Brain microvascular endothelial cell (primary cell): Measurements from ENCODE around the gene JARID2.

ENCODE experiments used
- DNase-seq: peaks from one replicate; pipeline ENCODE4 v3.0.0-alpha.2; 2020
- H3K27ac ChIP-seq: fragments of 250-450 bp; sonication (Bioruptor Pico); 2 replicates; pipeline ENCODE4 v1.5.1; 2020; ENCODE audit warnings: mild to moderate bottlenecking, moderate library complexity
- H3K27me3 ChIP-seq: fragments of 250-450 bp; sonication (Bioruptor Pico); replicated peaks from 2 replicates; pipeline ENCODE4 v1.5.1; 2020; ENCODE audit warnings: mild to moderate bottlenecking
- H3K36me3 ChIP-seq: fragments of 250-450 bp; sonication (Bioruptor Pico); replicated peaks from 2 replicates; pipeline ENCODE4 v1.5.1; 2020; ENCODE audit warnings: mild to moderate bottlenecking
- H3K4me3 ChIP-seq: 2 replicates; pipeline ENCODE4 v1.5.1; 2011; ENCODE audit warnings: low read depth, mild to moderate bottlenecking, control low read depth, low read length, moderate library complexity
- CTCF ChIP-seq: IDR thresholded peaks from 2 replicates; pipeline ENCODE4 v1.5.1; 2011; ENCODE audit warnings: low read depth, mild to moderate bottlenecking, moderate library complexity, low read length, control low read depth, inconsistent platforms; ENCODE audit errors: missing control alignments
- in situ Hi-C: cut with HindIII; loops from 2 replicates; pipeline ENCODE4 v1.10.0; 2017; ENCODE audit warnings: low sequenced_read_pairs, low pct_ligation_motif_present

The JARID2 gene

DNA sequence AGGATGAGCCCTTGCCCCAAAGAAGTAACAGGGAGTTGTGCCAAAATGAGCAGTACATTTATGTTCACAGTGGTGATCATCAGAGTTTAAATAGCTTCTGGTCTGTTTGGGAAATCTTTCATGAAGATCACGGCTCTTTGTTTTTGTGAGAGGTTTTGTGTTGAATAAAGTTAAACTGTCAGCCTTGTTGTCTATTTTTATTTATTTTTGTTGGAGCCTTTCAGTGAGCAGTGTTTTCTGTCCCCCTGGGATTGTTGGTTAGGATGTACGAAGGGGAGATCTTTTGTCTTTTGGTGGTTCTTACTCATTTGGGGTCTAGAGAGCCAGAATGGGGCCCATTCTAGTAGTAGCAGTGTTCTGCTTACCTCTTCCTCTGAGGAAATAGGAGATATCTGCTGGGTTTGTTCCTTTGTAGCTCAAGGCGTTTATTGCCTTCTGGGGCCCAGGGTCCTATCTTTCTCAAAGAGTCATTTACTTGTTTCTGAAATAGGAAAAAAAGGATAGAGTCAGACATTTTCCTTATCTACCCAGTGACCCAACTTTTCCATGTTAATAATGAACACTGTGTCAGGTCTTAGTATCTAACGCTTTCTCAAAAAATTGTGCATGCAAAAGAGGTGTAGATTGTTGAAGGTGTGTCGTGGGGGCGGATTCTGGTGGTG lies 157.4 kb downstream of the JARID2 start:
- TF ChIP-seq CTCF = no peak
- DNase-seq = no peak
- H3K36me3 ChIP-seq = no peaks in the 10 kb centered on the region
- no peak overlapping the region for H3K27ac ChIP-seq
- H3K27me3 ChIP-seq = no peaks in the 10 kb centered on the region
- H3K4me3 ChIP-seq = no peak overlapping the region
- in situ Hi-C loops = no loop called here

DNA sequence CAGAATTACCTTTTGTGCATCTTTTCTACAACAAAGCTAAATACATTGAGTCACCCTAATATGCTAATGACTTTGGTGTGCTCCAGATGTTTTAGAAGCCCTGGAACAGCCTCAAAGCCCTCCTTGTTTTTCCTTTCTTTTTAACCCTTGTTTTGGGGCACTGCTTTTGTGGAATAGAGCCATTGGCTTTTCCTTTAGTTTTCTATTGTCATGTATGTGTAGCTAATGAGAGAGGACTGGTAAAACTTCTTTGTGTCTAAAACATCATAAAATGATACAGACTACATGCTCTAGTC lies 158.8 kb downstream of the JARID2 start:
- Histone ChIP-seq H3K4me3 (no peak overlapping the region), H3K36me3 (no peaks in the 10 kb centered on the region), H3K27me3 (no peaks in the 10 kb centered on the region), H3K27ac (no peak overlapping the region)
- in situ Hi-C loops = no loop called here
- no peak for DNase-seq
- TF ChIP-seq CTCF = no peak

DNA sequence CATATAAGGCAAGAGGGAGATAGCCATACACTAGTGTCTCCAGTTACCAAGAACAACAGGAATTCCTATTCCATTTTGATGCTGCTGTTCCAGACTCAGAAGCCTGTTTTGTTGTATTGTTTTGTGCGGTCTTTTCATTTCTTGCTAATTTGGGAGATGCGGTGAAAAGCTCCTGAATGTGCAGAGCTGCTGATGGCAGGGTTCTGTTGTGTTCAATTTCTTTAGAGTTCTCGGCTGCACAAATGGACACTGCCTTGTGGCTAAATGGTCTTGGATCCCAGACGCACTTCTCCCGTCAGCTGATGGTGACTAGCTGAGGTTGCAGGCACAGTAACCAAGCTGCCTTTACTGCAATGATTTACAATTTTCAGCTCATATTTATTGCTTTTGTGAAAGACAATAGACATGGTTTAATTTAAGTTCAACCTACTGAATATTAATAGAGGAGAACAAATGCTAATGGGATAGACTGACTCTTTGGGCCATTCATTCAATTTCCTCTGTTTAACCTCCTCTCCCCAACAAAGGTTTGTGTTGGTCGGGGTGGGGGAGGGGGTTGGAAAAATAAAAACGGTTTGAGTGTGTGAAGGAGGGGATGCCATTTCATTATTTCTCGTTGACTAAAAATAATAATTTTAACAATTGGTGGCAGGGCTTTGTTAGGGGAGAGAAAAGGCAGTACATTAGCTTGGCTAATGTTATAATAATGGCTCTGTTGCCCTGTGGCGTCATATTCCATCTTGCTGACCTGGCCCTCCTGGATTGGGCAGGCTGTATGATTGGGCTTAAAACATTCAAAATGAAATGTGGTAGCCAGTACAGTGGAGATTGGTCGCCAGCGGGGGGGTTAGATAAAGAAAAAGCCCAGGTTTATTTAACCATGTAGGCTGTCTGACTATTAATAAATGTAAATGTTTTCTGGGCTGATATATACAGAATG lies 159.5 kb downstream of the JARID2 start:
- H3K27ac ChIP-seq = no peak overlapping the region
- no peak for TF ChIP-seq CTCF
- no peaks in the 10 kb centered on the region for H3K36me3 ChIP-seq
- no peaks in the 10 kb centered on the region for H3K27me3 ChIP-seq
- in situ Hi-C loops = no loop called here
- no peak for DNase-seq
- H3K4me3 ChIP-seq = no peak overlapping the region

- in situ Hi-C loops = no loop called here
- Histone ChIP-seq H3K27ac (no peak overlapping the region), H3K4me3 (no peak overlapping the region), H3K36me3 (no peaks in the 10 kb centered on the region), H3K27me3 (no peaks in the 10 kb centered on the region)
- no peak for TF ChIP-seq CTCF
- no peak for DNase-seq
These were observed 160.6 kb downstream of the JARID2 start for GRCh38 chr6:15406452-15406851.

- Histone ChIP-seq H3K27ac (no peak overlapping the region), H3K4me3 (no peak overlapping the region), H3K36me3 (no peaks in the 10 kb centered on the region), H3K27me3 (no peaks in the 10 kb centered on the region)
- no peak for DNase-seq
- TF ChIP-seq CTCF = no peak
- in situ Hi-C loops = no loop called here
These were observed 162.1 kb downstream of the JARID2 start for GRCh38 chr6:15408008-15408407.
